Uterus (tissue), 2 donors: ENCODE measurements around the gene FSTL5.

Experiments
- CTCF ChIP-seq, 4 experiments: fragments of 200-600 bp in 2 of 4; fragments of 450-650 bp in 2 of 4; sonication (generic) in 2 of 4; IDR thresholded peaks; one replicate each; pipeline ENCODE4 v1.5.1; 2016 to 2019; ENCODE audit warnings: antibody characterized with exemption in 4 of 4, mild to moderate bottlenecking in 2 of 4, moderate library complexity in 1 of 4
- POLR2A ChIP-seq, 2 donors: fragments of 450-650 bp; IDR thresholded peaks; one replicate each; pipeline ENCODE4 v1.6.1; 2016; ENCODE audit warnings: antibody characterized with exemption in 2 of 2, mild to moderate bottlenecking in 1 of 2, moderate library complexity in 1 of 2

GRCh38 chr4:162016219-162016618 lies 147.6 kb downstream of the FSTL5 start:
- no peak for TF ChIP-seq CTCF (IDR thresholded peaks at IDR 0.05)
- TF ChIP-seq POLR2A (IDR thresholded peaks at IDR 0.05) = no peak
